Right kidney (tissue), 9 donors: ENCODE data around the gene JMJD7.

Experiments
- DNase-seq: peaks from one replicate; pipeline ENCODE4 v3.0.0-alpha.2; 2016
- long read RNA-seq, 8 donors: transcript quantifications; one replicate each; lab custom pipeline, GENCODE V29; 2026

Gene JMJD7
- long read RNA-seq, donor 1, transcript JMJD7-201 (8 exons, 1,416 nt): major isoform, 5 of 13 reads
- long read RNA-seq, donor 1, partial matches to known transcripts: 5 of 13 reads
- long read RNA-seq, donor 1, other reads (novel, unspliced or antisense): 0 of 13 reads
- long read RNA-seq, donor 2, partial matches to known transcripts: 0 of 2 reads
- long read RNA-seq, donor 2, other reads (novel, unspliced or antisense): 0 of 2 reads
- long read RNA-seq, donor 3: 0 reads
- long read RNA-seq, donor 4, partial matches to known transcripts: 0 of 2 reads
- long read RNA-seq, donor 4, other reads (novel, unspliced or antisense): 0 of 2 reads
- long read RNA-seq, donor 5, transcript JMJD7-201 (8 exons, 1,416 nt): major isoform, 5 of 8 reads
- long read RNA-seq, donor 5, partial matches to known transcripts: 0 of 8 reads
- long read RNA-seq, donor 5, other reads (novel, unspliced or antisense): 0 of 8 reads
- long read RNA-seq, donor 6, partial matches to known transcripts: 0 of 4 reads
- long read RNA-seq, donor 6, other reads (novel, unspliced or antisense): 0 of 4 reads
- long read RNA-seq, donor 7: 0 reads
- long read RNA-seq, donor 8, partial matches to known transcripts: 0 of 4 reads
- long read RNA-seq, donor 8, other reads (novel, unspliced or antisense): 0 of 4 reads

DNA sequence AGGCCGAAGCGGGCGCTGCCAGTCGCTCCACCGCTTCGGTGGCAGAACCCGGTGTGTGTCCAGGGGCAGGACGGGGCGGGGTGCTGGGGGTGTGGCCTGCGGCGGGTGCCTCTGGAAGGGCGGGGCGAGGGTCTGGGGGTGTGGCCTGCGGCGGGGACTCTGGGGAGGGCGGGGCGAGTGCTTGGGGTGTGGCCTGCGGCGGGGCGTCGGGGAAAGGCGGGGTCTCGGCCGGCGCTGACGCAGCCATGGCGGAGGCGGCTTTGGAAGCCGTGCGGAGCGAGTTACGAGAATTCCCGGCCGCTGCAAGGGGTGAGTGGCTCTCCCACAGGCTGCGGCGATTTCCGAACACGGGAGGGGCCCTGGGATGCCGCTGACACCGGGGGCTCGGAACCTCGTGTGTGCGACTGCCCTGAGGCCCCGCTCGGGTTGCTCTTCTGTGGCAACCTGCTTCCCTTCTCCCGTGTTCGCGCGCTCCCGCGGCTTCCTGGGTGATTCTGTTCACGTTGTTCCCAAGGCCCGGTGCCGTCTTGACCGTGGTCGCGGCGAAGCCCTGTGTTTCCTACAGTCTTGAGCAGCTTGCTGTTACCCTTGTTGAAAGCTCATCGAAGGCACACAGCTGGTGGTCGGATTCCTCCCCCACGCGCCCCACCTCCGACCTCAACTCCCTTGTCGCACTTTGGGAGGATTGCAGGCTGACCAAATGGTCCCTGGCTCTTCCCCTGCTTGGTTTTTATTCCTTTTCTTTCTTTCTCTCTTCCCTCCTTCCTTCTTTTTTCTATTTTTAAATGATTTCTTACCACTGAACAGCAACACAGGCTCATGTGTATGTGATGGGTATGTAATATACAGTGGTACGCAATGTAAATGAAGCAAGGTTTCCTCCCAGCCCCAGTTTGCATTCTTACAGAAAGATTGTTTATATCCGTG is at the start of gene JMJD7:
Gene JMJD7 (plus strand): TSS at position 213 of the 927 bp plus-strand sequence. CDS start 33 bp downstream, at position 246.
- peak; percentile 94 for DNase-seq

DNA sequence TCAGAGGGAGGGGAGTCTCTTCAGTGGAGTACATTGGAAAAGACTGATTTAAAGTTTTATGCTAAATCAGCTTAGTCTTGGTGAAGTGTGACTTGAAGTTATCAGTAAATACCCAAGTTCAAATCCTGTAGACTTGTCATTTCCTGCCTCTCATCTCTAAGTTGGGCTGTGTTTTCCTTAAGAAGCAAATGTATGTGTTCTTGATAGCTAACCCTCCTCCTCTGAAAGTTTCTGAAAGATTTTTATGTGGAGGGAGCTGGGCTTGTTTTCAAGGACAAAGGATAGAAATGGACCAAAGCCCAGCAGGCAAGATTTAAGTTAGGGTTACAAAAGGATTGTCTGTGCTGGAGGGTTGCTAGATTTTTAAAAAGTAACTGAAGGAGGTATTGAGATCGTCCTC is 49.4 kb upstream of the JMJD7 start:
- no peak for DNase-seq

DNA sequence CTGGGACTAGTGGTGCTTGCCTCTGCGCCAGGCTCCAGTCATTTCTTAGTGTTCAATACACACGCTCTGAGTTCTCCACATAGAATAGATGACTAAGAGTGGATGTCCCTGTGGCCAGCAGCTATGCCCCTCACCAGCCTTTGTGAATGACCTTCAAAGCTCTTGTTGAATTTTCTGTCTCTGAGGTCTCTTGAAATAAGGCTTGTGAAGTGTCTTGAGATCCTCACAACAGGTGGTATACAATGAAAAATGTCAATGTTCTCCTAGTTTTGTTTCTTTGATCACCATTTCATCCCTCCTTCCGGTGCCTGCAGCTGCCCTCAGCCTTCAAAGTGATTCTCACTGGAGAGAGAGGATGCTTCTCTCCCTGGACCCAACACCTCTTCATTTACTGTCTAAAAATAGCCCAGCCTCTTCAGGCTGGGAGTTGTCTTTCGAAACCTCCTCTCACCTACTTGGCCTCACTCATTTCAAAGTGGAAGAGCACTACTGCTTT is 48.2 kb upstream of the JMJD7 start:
- DNase-seq: no peak

DNA sequence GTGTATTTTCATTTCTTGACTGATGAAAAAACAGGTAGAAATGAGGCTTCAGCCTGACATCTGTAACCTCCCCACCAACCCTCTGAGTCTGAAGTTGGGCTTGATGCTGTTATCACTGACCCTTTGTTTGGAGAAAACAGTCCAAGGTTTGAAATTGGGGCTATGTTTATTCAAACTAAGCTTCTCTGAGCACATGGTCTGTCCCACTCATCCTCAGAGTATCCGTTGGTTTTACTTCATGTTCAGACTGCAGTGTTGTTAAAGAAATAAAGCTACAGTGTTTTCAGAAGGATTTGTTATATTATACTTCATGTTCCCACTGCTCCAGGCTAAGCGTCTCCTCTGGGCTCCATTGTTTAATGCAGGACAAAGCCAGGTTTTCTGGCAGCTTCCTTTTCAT is 47.6 kb upstream of the JMJD7 start:
- no peak for DNase-seq

DNA sequence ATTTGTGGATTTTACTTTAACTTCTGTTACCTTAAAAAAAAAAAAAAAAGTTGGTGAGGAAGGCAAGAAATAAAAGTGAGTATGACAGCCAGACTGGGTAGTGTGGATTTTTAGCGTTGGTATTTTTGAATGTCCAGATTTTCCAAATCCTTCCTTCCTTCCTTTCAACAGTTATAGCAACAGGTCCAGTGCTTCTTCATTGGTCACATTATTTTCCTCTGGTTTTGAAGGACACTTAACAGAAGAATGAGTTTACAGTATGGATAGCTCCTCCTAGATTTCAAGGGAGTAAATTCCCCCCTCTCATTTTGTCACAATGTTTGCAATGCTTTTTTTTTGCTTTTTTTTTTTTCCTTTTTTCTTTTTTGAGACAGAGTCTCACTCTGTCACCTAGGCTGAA is 47.2 kb upstream of the JMJD7 start:
- DNase-seq: no peak

- DNase-seq: no peak
Measured at GRCh38 chr15:41782371-41783282, 45.3 kb upstream of the JMJD7 start.

DNA sequence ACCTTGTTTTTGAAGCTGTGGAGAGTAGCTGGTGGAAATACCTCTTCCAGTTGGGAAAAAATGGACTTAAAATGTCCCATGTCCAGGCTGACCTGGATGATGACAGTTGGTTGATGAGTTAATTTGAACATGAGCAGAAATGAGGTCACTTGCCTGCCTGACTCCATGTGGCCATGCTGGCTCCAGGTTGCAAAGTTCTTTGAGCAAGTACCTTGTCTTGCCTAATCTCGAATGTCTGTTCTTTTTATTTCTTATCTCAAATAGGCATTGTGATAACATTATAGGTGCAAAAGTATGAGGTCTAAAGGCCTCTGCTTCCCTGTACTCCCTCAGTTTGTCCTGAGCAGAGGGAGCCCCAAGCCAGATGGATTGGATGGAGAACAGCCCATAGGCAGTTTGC is 44.6 kb upstream of the JMJD7 start:
- DNase-seq: no peak

DNA sequence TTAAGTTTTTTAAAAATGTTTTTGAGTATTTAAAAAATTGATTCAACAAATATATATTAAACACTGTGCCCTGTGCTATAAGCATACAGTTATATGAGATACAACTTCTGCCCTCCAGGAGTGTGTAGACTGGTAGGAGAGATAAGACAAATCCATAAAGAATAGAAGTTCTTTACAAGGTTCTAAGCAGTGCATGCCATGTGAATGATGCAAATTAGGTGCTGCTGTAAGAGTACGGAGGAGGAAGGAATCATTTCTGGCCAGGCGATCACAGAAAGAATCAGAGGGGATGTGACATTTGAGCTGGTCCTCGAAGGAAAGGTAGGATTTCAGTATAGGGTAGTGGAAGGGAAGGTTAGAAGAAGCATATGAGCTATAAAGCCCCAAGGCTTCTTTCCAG is 39.6 kb upstream of the JMJD7 start:
- no peak for DNase-seq

DNA sequence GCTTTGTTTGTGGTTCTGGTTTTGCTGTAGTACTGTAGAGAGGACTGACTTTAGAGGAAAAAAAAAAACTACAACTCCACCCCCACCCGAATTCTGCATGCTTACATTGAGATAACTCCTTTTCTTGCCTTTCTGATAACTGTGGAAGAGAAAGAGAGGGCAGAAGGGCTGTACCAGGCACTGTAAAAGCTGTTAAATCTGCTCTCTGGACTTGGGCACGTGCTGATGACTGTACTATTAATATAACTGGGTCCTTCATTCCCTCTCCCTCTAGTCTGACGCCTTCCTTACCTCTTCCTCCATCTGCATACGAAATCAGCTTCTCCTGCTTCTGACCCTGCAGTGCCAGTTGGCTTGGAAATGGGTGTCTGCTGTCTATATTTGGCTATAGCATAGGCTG is 38.7 kb upstream of the JMJD7 start:
- DNase-seq: no peak

- no peak for DNase-seq
Measured at GRCh38 chr15:41789662-41790061, 38.2 kb upstream of the JMJD7 start.

GRCh38 chr15:41790169-41790568 is 37.7 kb upstream of the JMJD7 start:
- DNase-seq: no peak

GRCh38 chr15:41790756-41791546 is 36.9 kb upstream of the JMJD7 start:
- no peak for DNase-seq

- no peak for DNase-seq
Measured at GRCh38 chr15:41791547-41791937, 36.4 kb upstream of the JMJD7 start.

DNA sequence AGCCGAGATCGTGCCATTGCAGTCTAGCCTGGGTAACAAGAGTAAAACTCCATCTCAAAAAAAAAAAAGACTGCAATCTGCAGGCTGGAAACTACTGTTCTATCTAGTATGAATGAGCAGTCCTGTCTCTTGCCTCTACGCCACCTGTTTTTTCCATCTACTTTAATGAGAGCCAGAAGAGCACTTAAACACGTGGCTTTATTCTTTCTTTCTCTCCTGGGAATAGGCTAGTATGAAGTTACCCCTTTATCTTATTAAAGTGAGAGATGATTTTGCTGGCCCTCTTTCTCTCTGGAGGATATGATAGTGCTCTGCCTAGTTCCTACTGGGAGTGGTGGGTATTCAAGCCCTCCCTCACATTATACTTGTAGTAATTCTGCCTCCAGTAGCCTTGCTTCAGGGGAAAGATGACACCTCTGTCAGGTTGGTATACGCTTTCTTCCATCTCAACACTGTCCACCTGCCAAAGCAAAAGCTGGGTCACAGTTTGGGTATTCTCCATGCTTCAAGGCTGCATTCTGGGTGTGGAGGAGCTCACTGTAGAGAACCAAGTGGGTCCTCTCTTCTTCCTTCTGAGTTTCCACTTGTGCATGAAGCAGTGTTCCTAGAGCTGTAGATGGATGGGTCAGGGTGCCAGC is 35.8 kb upstream of the JMJD7 start:
- DNase-seq: no peak

GRCh38 chr15:41794081-41794480 is 33.8 kb upstream of the JMJD7 start:
- no peak for DNase-seq

GRCh38 chr15:41795996-41796856 is 31.7 kb upstream of the JMJD7 start:
- no peak for DNase-seq

- no peak for DNase-seq
Measured at GRCh38 chr15:41797201-41797944, 30.5 kb upstream of the JMJD7 start.
